HS-5 (cell line): Measurements from ENCODE around the gene SLC12A7.

ENCODE experiments used
- DNase-seq: peaks from one replicate; pipeline ENCODE4 v3.0.0-alpha.2; 2012; ENCODE audit warnings: low read depth

Gene SLC12A7

DNA sequence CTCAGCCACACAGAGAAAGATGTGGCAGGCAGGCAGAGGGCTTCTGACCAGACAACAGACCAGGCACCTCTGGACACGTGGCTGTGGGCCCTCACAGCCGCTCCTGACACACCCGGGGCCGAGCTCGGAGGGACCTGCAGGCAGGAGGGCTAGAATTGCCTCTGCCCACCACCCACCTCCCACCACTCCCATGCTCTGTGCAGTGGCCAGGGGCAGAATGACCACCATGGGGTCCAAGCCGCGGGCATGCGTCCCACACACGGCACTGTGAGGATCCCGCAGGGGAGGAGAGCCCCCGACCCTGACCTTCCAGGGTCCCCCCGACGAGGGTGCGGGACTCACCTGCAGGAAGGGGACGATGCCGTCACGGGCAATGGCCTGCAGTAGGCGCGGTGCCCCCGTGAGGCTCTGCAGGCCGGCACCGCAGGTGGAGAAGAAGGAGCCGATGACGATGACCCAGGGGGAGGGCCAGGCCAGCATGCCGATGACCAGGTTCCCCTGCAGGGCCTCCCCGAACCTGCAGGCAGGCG lies 34.3 kb downstream of the SLC12A7 start:
- DNase-seq = no peak

DNA sequence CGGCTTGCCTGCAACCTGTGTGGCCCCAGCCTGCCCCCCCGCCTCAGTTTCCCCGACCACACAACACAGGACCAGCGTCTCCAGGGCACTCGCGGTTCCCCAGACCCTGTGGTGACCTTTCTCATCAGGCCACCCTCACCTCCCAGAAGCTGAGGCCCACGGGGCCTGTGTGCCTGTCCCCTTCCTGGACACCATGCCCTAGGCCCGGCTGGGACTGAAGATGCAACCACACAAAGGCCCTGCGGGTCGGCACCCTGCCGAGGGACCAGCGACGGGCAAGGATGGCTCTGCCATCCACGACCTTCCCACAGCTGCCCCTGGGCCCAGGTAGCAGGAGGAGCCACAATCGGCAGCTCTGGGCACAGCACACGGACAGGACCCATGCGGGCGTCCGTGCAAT lies 34.8 kb downstream of the SLC12A7 start:
- no peak for DNase-seq

DNA sequence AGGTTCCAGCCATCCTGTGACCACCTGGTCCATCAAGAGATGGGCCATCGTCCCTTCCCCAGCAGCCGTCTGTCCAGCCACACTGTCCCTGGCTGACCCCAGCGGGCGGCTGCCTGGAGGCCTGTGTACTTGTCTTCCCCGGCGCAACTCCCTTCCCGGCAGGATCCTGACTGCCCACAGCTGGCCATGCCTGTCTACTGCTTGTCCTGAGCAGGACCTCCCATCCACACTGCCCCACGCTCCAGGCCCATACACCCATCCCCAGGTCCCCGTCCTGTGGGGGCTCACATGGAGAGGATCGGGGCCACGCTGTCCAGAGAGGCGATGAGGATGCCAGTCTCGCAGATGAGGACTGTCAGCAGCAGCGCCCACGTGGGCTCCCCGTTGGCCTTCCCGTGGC lies 35.5 kb downstream of the SLC12A7 start:
- DNase-seq = no peak

DNA sequence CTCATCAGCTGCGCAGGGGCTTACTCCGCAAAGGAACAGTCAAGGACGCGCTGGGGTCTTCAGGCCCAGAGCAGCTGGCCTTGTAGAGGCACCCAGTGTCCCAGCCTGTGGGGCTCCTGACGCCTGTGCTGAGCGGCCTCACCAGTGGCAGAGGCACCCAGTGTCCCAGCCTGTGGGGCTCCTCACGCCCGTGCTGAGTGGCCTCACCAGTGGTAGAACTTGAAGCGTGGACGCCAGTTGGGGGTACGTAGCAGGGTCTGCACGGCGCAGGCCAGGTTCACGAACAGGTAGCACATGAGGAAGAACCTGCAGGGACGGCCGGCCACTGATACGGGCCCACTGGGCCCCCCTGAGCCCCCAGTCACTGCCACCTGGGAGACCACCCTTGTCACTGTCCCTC lies 35.9 kb downstream of the SLC12A7 start:
- DNase-seq = no peak

DNA sequence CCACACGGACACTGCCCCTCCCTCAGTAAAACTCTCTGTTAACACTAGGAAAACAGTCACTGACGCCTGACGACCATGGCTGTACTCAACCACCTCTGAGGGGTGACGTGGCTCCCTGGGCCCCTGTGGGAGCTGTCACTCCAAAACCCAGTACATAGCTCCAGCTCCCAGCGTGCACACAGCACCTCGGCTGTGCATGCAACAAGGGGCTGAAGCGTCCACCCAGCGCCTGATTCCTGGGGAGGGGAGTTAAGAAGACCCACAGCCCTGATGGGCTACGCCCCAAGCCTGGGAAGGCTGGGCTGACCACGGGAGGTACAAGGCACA lies 36.3 kb downstream of the SLC12A7 start:
- no peak for DNase-seq

DNA sequence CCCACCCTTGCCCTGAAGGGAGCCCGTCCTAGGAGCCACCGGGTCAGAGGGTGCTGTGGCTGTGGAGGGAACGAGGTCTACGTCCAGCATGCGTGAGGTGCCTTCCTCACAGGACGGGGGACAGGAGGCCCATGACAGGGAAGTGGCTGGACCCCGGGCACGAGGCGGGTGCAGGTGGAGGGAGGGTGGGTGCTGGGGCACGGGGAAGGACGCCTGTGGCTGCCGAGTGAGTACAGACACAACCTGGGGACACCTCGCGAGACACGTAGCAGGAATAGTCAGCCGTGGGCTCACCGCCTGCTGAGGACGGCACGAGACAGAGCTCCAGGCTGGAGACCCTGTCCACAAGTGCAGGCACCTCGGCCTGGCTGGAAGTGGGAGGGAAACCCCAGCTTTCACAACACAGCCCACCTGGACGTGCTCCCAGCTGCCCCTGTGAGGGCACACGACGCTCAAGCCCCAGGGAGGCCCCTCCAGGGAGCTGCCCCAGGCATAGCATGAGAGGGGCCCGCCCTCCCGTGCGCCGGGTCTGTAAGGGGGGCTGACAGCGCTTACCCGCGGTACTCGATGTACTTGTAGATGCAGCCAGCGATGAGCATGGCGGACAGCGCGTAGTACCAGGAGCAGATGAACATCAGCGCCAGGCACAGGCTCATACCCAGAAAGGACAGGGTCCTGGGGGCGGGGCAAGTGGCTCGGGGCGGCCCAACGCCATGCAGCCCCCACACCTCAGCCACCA lies 36.9 kb downstream of the SLC12A7 start:
- DNase-seq = no peak

DNA sequence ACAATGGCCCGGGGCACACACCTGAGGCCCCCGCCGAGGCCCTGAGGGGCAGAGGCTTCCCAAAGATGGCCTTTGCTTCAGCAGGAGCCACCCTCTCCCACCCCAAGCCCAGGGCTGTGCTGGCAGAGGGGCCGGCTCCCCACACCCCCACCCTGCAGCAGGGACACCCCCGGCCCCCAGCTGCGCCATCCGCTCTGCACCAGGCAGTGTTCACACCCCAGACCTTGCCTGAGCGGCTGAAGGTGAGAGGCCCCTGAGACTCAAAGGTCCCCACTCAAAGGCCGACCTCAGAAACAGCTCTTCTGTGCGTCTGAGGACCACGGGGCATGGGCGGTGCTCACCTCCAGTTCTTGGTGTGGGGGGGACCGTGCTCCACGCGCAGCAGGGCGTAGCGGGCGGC lies 37.6 kb downstream of the SLC12A7 start:
- DNase-seq = no peak

DNA sequence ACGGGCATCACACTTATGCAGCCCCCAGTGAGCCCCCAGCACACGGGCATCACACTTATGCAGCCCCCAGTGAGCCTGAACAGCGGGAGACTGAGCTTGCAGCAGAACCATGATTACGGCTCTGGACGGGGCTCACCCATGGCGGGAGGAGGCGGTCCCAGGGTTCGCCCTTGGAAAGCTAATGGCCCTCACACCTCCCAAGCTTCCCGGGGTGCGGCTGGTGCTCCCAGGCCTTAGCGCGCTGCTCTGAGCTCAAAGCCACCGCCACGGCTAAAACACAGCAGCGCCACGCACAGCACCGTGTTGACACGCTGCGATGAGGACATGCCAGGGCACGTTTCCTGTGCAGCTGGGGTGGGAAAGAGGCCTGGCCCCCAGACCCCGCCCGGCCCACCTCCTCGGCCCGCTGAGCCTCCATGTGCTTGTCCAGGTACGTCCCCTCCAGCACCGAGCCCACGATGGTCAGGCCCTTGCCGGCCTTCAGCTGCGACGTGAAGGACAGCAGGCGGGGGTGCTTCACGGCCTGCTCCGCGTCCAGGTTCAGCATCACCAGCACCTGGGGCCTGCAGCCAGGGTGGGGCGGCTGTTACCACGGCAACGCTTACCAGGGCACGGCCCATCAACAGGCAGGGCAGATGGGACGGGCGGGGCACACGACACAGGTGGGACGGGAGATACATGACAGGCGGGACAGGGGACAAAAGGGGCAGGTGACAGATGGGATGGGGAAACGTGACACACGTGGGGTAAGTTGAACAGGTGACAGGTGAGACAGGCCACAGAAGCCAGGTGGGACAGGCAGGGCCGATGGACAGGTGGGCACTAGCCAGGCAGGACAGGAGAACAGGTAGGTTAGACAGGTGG lies 38.4 kb downstream of the SLC12A7 start:
- no peak for DNase-seq

DNA sequence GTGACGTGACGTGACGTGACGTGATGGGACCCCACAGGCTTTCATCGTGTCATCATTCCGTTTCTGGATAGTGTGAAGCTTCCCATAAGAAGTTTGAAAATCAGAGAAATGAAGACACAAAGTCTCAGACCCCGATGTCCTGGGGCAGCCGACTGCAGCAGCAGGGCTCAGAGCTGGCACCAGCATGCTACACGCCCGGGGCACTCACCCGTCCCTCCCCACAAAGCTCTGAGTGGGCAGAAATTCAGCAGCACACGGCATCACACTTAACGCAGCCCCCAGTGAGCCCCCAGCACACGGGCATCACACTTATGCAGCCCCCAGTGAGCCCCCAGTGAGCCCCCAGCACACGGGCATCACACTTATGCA lies 42.2 kb downstream of the SLC12A7 start:
- no peak for DNase-seq

DNA sequence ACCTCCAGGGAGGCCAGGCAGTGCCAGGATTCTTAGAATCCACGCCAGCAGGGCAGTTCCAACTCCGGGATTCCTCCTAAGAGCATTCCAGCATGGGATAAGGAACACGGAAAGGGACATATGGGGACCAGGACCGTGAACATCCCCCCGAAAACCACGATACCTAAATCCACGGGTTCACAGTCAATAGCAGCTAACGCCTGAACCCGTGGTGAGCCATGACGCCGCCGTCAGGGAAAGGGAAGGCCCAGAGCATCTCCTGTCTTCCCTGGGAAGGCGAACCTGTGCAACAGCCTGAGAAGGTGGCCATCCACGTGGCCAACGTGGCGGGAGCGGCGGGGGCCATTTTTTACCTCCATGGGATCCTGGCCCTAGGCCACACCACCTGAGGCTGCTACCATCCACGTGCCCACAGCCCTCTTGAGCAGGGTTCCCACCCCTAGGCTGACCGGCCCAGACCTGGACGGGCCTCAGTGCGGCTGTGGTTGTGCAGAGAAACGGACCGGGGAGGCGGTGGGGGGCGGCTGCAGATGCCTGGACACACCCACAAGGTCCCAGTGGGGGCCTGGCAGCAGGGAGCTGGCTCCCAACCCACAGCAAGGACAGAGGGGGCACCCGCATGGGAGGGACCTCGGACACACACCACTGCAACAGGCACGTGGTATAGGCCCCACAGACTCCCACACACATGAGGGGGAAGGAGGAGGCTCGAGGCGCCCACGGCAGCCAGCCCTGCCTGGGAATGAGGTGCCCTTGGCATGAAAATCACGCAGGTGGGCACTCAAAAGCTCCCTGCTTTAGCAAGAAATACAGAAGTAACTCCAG lies 42.8 kb downstream of the SLC12A7 start:
- DNase-seq = no peak

DNA sequence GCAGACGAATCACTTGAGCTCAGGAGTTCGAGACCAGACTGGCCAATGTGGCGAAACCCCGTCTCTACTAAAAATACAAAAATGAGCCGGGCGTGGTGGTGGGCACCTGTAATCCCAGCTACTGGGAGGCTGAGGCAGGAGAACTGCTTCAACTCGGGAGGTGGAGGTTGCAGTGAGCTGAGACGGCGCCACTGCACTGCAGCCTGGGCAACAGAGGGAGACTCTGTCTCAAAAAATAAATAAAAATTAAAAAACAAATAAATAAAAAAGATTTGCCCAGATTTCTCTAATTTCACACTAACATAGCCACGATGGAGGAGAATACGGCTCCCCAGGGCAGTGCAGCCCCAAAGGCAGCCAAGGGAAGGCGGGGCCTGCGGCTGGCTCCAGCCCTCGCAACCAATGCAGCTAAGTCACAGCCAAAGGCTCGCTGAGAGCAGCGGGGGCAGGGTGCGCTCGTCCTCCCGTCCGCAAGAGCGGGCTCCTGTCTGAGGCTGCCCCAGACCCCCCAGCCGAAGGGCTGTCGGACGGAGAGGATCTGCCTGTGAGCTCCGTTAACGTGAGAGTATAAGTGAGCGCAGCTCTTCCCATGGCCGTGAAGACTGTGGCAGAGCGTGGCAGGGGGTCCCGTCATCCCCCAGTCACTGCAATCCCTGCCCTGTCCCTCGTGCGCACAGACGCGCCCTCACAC lies 43.5 kb downstream of the SLC12A7 start:
- DNase-seq = no peak

DNA sequence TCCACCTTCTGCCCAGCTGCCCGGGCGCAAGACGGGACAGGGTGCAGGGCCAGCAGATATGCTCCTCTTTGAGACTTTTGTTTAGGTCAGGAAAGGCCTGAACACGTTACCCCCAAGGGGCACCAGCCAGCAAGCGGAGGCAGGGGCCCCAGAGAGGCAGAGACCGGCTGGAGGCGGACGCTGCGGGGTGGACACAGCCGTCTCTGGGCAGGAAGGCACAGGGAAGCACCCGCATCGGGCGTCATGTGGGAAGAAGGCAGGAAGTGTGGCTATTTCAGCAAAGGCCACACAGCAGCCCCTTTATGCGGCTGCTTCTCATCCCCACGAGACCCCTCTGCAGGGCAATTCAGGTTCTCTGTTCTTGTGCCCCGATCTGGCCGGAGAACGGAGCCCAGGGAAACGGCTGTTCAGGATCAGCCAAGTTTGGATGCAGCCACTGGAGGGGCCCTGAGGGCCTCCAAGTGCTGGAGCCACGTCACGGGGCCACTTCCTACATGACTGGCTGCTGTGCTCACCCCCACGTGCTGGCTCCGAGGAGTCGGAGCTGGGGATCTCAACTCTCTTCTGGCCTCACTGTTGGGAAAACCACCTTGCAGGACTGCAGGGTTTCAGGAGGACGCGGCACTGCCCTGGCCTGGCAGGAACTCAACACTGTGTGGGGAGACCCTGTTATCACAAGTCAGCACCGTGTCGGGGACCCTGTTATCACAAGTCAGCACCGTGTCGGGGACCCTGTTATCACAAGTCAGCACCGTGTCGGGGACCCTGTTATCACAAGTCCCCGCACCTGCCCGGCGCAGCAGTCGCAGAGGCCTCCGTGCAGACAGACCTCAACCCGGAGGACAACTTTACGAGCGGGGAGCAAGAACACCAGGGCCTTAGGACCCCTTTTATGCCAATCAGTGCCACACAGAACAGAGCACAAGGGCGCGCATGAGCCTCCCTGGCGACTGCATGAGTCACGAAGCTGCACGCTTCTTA lies 44.4 kb downstream of the SLC12A7 start:
- no peak for DNase-seq

DNA sequence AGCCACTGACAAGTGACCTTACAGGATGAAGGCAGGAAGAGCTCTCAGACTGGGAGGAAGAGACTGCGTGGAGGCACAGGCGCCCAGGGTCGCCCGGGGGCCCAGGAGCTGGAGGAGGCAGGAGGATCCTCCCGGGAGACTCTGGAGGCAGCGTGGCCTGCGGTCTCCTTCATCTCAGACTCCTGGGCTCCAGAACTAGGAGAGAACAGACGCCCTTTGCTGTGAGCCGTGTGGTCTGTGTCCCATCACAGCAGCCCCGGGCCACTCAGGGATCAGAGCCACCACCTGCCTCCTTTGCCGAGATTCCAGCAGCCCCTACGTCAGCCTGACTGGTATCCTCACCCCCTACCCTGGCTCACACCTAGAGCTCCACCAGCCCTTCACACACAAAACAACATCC lies 45.2 kb downstream of the SLC12A7 start:
- DNase-seq = no peak

DNA sequence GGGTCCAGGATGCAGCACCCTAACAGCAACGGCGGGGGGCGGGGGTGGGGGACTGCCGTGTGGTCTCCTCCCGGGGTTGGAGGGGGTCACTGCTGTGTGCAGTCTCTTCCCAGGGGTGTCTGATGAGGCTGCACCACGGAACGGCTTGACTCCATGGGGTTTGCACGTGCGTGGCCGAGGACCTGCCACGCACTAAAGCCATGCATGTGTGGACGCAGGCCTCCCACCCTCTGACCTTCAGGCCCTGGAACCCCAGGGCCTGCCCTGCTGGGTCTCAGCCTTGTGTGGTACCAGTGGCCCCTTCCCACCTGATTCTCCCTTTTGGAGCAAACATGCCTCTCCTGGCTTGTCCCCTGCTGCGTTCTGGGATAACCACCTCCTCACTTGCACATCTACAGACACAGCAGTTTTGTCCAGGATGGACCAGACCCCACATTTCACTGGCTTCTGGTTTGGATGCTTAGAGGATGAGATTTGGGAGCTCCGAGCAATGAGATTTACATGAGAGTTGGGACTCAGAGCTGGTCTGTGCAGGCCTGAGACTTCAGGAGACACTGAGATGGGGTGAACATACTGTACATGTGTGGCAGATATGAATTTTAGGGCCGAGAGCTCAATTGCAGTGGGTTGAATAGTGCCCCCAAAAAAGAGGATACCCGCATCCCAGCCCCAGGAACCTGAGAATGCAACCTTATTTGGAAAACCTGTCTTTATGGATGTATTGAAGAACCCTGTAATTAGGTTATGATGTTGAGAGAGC lies 45.8 kb downstream of the SLC12A7 start:
- DNase-seq = no peak

DNA sequence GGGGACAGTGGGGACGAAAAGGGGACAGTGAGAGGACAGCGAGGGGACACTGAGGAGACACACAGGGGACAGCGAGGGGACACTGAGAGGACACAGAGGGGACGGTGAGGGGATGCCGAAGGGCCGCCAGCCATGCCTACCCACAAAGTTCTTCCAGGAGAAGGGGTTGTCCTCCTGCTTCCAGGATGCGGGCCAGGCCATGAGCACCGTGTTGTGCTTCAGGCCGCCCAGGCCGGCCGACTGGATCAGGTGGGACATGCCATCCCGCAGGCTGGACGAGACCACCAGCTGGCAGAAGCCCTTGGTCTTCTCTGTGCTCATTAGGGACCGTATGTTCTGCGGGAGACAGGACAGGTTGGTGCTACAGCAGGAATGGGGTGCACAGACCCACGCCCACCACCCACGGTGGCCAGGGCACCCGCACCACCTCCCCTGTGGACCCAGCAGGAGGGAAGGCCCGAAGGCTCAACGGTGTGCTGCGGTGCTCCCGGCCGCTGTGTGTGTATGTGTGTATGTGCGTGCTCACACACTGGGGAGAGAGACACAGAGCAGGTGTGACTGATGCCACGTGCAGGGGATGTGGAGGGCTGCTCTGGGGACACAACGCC lies 46.6 kb downstream of the SLC12A7 start:
- no peak for DNase-seq

DNA sequence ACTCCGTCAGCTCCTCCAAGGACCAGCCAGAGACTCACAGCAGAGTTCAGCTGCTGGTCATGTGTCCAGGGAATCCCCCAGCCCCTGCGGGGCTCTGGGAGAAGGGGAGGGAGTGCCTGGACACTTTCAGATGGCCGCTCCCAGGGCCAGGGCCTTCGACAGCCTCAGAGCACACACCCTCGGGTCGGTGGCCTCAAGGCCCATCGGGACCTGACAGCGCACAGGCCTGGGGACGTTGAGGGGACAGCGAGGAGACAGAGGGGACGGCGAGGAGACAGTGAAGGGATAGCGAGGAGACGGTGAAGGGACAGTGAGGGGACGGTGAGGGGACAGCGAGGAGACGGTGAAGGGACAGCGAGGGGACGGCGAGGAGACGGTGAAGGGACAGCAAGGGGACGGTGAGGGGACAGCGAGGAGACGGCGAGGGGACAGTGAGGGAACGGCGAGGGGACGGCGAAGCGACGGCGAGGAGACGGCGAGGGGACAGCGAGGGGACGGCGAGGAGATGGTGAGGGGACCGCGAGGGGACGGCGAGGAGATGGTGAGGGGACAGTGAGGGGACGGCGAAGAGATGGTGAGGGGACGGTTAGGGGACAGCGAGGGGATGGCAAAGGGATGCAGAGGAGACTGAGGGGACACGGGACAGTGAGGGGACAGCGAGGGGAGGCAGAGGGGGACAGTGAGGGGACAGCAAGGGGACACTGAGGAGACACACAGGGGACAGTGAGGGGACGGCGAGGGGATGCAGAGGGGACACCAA lies 47.3 kb downstream of the SLC12A7 start:
- no peak for DNase-seq

DNA sequence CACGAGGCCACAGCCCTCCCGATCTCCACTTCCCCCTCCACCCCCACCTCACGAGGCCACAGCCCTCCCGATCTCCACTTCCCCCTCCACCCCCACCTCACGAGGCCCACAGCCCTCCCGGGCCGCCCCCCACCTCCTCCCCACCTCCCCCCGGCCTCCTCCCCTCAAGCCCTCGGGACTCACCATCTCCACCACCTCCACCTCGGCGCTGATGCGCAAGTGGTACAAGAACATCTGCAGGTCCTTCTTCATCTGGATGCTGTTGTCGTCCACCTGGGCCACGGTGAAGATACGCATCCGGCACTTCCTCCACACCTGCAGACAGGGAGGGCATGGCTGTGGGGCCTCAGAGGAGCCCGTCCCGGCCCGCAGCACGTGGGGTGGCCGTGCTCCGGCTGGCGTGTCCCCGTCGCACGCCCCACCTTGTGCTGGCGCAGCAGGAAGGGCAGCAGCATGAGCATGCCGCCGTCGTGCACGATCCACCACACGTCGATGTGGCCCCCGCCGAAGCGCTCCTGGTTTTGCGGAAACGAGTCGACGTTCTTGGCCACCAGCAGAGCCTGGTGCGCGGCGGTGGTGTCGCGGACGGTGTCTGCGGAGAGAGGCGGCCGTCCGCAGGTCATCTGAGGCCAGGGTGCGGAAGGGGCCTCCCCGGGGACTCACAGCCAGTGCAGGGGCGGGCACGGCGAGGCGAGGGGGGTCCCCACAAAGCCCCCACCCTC lies 48.0 kb downstream of the SLC12A7 start:
- no peak for DNase-seq
